GM18526 (cell line): ENCODE measurements around the gene RHBDL1.
A peak's percentile ranks its signal among the peaks of the same experiment; 100 is the strongest.

ENCODE experiments used
- POLR2A ChIP-seq: IDR thresholded peaks from 3 replicates; pipeline ENCODE4 v1.6.1; 2011; ENCODE audit not compliant: insufficient read length; ENCODE audit errors: extremely low read depth

Gene RHBDL1

DNA sequence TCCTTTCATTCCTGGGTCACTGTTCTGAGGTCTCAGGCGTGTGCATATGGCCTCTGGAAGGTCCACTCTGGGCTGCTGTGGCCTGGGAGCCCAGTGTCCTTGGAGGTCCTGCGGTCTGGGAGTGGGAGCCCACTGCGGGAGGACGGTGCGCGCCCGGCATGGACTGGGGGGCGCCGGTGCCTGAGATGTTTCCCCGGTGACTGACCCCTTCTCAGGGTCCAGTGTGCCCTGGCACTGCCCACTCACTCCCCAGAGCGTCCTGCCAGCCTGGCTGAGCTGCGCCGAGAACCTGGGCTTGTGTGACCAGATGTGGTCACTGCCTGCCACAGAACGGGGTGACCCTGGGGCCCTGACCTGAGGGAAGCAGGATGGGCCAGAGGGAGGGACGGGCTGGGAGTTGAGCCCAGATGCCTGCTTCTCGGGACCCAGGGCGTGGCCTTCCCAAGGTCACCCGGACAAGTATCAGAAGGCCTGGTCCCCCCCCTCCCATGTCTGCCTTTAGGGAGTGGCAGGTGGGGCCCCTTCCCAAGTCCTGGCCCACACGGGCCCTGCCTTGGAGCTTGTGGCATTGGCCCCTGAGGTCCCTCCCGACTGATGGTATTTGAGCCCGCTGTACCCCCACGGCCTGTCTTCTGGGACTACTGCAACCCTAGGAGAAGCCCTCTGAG is 1.1 kb upstream of the RHBDL1 start:
- no peak for TF ChIP-seq POLR2A

DNA sequence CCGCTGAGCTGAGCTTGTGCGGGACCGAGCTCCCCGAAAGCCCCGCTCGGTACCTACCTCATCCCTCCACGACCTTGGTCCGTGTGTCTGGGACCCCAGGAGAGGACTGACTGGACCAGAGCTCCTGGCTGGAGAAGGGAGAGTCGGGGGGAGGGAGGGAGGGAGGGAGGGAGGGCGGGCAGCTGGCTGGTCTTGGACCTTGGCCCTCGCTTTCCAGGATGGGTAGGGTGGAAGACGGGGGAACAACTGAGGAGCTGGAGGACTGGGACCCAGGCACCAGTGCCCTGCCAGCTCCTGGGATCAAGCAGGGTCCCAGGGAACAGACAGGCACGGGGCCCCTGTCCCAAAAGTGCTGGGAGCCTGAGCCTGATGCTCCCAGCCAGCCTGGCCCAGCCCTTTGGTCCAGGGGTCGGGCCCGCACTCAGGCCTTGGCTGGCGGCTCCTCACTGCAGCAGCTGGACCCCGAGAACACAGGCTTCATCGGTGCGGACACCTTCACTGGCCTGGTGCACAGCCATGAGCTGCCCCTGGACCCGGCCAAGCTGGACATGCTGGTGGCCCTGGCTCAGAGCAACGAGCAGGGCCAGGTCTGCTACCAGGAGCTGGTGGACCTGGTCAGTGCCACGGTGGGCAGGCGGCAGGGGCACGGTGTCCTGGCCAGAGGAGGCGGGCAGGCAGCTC is 553 bp downstream of the RHBDL1 start:
- TF ChIP-seq POLR2A = no peak

DNA sequence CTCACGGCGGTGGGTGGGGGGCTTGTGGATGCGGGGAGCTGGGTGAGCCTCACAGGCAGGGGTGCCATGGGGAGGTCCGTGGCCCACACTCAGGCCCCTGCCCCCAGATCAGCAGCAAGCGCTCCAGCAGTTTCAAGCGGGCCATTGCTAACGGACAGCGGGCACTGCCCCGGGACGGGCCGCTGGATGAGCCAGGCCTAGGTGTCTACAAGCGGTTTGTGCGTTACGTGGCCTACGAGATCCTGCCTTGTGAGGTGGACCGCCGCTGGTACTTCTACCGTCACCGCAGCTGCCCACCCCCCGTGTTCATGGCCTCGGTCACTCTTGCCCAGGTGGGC is 1.1 kb downstream of the RHBDL1 start:
- TF ChIP-seq POLR2A = no peak

DNA sequence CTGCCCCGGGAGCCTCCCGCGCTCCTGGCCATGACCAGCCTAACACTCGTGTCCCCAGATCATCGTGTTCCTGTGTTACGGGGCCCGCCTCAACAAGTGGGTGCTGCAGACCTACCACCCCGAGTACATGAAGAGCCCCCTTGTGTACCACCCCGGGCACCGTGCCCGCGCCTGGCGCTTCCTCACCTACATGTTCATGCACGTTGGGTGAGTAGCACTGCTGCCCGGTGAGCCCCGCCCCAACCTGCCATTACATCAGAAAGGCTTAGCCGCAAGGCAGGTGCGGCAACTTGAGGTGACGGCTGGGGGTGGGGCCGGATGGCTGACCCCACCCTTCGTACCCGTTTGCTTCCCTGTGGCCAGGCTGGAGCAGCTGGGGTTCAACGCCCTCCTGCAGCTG is 1.4 kb downstream of the RHBDL1 start:
- no peak for TF ChIP-seq POLR2A

DNA sequence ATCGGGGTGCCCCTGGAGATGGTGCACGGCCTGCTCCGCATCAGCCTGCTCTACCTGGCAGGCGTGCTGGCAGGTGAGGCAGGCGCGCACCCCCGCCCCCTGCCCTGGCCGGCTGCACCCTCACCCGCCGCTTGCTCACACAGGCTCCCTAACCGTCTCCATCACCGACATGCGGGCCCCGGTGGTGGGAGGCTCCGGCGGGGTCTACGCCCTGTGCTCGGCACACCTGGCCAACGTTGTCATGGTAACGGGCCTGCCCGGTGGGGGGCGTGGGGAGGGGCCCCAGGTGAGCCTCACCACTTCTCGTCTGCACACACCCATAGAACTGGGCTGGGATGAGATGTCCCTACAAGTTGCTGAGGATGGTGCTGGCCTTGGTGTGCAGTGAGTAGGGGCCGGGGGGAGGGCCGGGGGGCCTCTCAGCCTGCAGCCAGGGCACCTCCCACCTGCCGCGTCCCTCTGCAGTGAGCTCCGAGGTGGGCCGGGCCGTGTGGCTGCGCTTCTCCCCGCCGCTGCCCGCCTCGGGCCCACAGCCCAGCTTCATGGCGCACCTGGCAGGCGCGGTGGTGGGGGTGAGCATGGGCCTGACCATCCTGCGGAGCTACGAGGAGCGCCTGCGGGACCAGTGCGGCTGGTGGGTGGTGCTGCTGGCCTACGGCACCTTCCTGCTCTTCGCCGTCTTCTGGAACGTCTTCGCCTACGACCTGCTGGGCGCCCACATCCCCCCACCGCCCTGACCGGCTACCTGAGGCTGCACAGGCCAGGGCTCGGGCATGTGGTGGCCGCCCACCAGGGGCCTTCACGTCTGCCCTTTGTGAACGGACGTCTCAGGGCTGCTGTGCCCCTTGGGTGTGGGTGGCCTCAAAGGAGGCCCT is 2.1 kb downstream of the RHBDL1 start:
- TF ChIP-seq POLR2A = no peak

DNA sequence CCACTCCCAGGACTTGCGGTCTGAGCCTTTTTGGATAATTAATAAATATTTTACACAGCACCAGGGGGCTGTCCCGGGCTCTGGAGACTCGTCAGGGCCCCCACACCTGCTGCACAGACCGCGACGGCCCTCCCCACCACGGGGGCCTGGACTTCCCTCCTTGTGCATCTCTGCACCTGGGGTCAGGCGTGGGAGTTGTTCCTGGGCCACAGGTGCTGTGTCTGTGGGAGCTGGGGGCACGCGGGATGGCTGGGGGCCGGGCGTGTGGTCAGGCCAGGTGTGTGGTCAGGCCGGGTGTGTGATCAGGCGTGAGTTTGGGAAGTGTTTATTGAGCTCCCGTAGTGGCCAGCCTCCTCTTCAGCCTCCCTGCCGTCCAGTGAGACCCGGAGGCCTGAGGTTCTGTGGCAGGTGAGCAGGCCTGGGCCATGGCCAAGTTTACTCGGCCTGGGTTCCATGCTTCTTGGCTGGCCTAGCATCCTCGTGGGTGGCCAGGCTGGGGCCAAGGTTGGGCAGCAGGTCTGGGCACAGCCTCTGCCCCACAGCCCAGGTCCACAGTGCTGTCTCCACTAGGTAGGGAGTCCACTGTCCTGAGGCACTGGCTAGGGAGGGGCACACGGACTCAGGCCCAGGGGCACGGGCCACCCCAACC is 2.9 kb downstream of the RHBDL1 start:
- no peak for TF ChIP-seq POLR2A

DNA sequence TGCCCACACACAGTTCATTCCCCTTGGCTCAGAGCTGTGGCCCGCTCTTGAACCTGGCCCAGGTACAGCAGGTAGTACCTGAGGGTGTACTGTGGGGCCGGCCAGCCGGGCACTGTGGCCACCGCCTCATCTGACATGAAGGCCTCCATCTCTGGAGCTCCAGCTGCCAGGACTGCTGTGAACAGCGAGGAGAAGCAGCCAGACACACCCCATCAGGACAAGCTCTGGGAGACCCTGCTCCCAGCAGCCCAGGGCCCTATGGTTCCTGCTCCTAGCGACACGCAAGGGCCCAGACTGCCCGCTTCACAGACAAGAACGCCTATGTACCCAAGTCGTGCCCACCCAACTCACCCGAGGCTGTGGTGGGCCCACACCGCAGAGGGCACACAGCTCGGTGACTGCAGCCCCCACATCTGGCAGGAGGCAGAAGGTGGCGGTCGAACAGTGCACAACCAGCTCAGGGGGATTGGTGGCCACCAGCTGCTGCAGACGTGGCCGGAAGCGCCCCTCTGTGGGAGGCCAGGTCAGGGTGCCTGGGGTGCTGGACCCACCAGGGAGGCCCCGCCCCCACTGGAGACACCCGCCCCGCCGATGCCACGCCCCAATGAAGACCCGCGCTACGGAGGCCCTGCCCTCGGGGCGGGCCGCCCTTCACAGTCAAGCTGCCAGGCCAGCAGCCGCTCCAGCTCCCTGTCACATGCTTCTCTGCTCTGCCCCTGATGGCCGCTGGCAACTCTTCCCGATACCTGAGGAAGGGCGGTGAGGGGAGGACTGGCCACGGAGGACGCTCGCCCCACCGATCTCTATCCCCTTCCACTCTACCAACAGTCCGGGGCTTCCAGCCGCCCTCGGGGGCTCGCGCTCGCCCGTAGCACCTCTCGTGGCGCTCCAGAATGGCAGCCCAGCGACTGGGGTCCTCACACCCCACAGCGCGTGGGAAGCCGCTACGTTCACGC is 3.7 kb downstream of the RHBDL1 start:
- TF ChIP-seq POLR2A = no peak

DNA sequence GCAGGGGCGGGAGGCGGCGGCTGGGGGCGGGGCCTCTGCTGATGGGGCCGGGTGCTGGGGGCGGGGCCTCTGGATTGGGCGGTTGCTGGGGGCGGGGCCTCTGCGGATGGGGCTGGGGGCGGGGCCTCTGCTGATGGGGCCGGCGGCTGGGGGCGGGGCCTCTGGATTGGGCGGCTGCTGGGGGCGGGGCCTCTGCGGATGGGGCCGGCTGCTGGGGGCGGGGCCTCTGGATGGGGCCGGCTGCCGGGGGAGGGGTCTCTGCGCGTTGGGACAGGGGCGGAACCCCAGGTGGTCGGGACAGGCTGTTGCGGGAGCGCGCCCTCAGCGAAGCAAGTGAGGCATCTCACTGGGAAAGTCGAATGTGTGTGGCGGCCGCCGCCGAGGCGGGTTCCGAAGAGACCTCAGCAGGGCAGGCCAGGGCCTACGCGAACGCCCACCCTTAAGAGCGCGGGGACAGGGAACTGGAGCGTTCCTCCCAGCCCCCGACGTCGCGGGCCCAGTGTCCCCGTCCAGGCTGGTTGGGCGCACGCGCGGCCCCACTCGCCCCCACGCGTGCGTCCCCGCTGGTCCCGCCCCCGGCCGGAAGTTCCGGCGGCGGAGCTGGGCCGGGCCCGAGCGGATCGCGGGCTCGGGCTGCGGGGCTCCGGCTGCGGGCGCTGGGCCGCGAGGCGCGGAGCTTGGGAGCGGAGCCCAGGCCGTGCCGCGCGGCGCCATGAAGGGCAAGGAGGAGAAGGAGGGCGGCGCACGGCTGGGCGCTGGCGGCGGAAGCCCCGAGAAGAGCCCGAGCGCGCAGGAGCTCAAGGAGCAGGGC is 4.5 kb downstream of the RHBDL1 start, which contains the start of gene STUB1:
STUB1 (plus strand) TSS at position 597 of the 811 bp plus-strand sequence; CDS start at position 713, 116 bp downstream.
- TF ChIP-seq POLR2A = peak; percentile 88

DNA sequence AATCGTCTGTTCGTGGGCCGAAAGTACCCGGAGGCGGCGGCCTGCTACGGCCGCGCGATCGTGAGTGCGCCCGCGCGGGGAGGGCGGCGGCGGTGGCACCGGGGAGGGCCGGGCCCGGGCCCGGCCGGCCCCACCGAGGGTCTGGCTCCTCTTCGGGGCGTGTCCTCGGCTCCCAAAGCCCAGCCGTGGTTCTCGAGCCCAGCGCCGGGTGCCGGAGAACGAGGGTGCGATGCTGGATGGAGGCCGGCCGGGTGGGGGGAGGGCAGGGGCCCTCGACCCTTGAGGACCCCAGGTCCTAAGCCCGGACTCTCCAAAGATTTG is 5.1 kb downstream of the RHBDL1 start:
- no peak for TF ChIP-seq POLR2A

DNA sequence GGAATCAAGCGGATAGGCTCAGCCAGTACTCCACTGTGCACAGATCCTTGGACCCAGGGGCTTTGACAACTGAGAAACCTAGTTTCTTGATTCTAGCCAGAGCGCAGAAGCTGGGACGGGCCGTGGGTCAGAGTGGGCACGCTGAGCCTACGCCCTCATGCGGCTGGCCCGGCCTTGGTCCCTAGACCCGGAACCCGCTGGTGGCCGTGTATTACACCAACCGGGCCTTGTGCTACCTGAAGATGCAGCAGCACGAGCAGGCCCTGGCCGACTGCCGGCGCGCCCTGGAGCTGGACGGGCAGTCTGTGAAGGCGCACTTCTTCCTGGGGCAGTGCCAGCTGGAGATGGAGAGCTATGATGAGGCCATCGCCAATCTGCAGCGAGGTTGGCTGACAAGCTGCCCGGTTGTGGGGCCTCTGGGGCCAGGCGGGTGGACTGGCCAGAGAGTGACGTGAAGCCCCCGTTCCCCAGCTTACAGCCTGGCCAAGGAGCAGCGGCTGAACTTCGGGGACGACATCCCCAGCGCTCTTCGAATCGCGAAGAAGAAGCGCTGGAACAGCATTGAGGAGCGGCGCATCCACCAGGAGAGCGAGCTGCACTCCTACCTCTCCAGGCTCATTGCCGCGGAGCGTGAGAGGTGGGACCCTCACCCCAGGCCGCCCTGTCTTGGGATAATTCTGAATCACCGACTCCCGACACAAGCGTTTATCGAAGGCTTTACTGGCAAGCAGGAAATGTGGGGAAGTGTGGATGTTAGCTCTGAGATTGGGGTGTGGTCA is 5.7 kb downstream of the RHBDL1 start:
- TF ChIP-seq POLR2A = no peak

DNA sequence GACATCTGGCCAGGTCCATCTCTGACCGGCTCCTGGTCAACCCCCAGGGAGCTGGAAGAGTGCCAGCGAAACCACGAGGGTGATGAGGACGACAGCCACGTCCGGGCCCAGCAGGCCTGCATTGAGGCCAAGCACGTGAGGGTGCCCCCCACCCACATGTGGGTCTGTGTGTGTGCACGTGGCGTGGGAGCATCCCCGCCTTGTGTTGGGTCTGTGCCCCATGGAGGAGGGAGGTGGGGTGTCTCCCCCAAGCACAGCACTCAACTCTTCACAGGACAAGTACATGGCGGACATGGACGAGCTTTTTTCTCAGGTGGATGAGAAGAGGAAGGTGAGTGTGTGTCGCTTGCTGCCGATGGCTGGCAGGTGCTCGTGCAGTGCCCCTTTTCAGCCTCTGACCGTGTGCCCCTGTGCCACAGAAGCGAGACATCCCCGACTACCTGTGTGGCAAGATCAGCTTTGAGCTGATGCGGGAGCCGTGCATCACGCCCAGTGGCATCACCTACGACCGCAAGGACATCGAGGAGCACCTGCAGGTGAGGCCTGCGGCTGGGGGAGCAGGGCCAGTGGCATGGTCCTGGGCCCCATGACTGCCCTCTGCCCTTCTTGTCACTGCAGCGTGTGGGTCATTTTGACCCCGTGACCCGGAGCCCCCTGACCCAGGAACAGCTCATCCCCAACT is 6.4 kb downstream of the RHBDL1 start:
- no peak for TF ChIP-seq POLR2A
